K562 (cell line): ENCODE results near the gene CLSTN1. TPM values are rescaled to one million over a fixed set of nuclear protein-coding genes. Genes with fewer than 3 reads are reported as not detected.

ENCODE experiments used
- ATAC-seq: fragments of 200-7000 bp; cut with Tn5 transposase; 3 replicates; pipeline ENCODE4 v1.9.1; 2020; ENCODE audit warnings: moderate library complexity
- BruUV-seq: library from RNA; stranded (reverse); fragments of 400-500 nt; replicated peaks from 2 replicates; lab custom pipeline; 2021; lab: Mats Ljungman, UMichigan
- CTCF ChIA-PET: fragments of 300-600 bp; formaldehyde crosslinking; extraction: SDS; loops from one replicate; lab custom pipeline; 2021; ENCODE audit warnings: low intra/inter-chr PET ratio; lab: Yijun Ruan, JAX
- POLR2A ChIA-PET: fragments of 300-600, 350-650 bp; sonication (Branson Sonifier 250); formaldehyde crosslinking; extraction: SDS; loops from one replicate; lab custom pipeline; 2021; ENCODE audit warnings: antibody characterized with exemption, inconsistent platforms; lab: Yijun Ruan, JAX
- DNase-seq, 4 experiments: peaks; one replicate each; pipeline versions ENCODE4 v3.0.0 to v3.0.0-alpha.2; 2011 to 2018; ENCODE audit warnings: low spot score in 3 of 4, mixed read lengths in 3 of 4; ENCODE audit errors: extremely low read depth in 1 of 4
- FAIRE-seq: peaks from 2 replicates; lab custom pipeline; 2011; peaks lifted over from hg19 to GRCh38; lab: Jason Lieb, UNC
- H2AFZ ChIP-seq: 2 replicates; pipeline ENCODE4 v1.6.0; 2011; ENCODE audit warnings: low read depth, low read length, control low read depth, inconsistent platforms
- H3K27ac ChIP-seq: fragments of 200-600 bp; 3 replicates; pipeline ENCODE4 v1.8.0; 2011; ENCODE audit warnings: low read depth, mild to moderate bottlenecking, control low read depth, inconsistent platforms, low read length, moderate library complexity, mixed read lengths; ENCODE audit errors: extremely low read depth
- H3K27me3 ChIP-seq, 2 experiments: fragments of 300-600 bp in 1 of 2; 2 replicates in 1 of 2; 3 replicates in 1 of 2; pipeline versions ENCODE4 v1.6.0 to v1.8.0; 2011; ENCODE audit warnings: inconsistent platforms in 2 of 2, low read length in 2 of 2, mild to moderate bottlenecking in 1 of 2, mixed read lengths in 1 of 2, moderate library complexity in 1 of 2; ENCODE audit not compliant: control insufficient read depth in 2 of 2, insufficient read depth in 2 of 2
- H3K36me3 ChIP-seq: fragments of 300-600 bp; 3 replicates; pipeline ENCODE4 v1.8.0; 2011; ENCODE audit warnings: mild to moderate bottlenecking, low read length, inconsistent platforms; ENCODE audit not compliant: control insufficient read depth, insufficient read depth
- H3K4me1 ChIP-seq, 2 experiments: fragments of 200-600 bp in 1 of 2; replicated peaks in 1 of 2; 2 replicates in 1 of 2; 3 replicates in 1 of 2; pipeline versions ENCODE4 v1.5.1 to v1.8.0; 2011; ENCODE audit warnings: inconsistent platforms in 2 of 2, low read length in 2 of 2, mild to moderate bottlenecking in 1 of 2, mixed read lengths in 1 of 2, moderate library complexity in 1 of 2; ENCODE audit not compliant: control insufficient read depth in 2 of 2, insufficient read depth in 2 of 2
- H3K4me2 ChIP-seq: 2 replicates; pipeline ENCODE4 v1.6.1; 2011; ENCODE audit warnings: low read length, control low read depth, inconsistent platforms, mixed read lengths; ENCODE audit not compliant: insufficient read depth
- H3K4me3 ChIP-seq: fragments of 200-600 bp; sonication (generic), shearing (Covaris generic); 2 replicates; pipeline ENCODE4 v1.5.1; 2016; ENCODE audit warnings: control low read depth, inconsistent platforms
- H3K79me2 ChIP-seq: fragments of 200-600 bp; 3 replicates; pipeline ENCODE4 v1.8.0; 2011; ENCODE audit warnings: low read length, inconsistent platforms; ENCODE audit not compliant: control insufficient read depth, insufficient read depth
- H3K9ac ChIP-seq, 2 experiments: 2 replicates each; pipeline versions ENCODE4 v1.6.0 to v1.6.1; 2011; ENCODE audit warnings: low read depth in 2 of 2, low read length in 2 of 2, control low read depth in 1 of 2, inconsistent platforms in 1 of 2, mild to moderate bottlenecking in 1 of 2, mixed read lengths in 1 of 2; ENCODE audit not compliant: insufficient read depth in 1 of 2
- H3K9me1 ChIP-seq: one replicate; pipeline ENCODE4 v1.6.0; 2011; ENCODE audit warnings: inconsistent platforms, mild to moderate bottlenecking, low read length, moderate library complexity; ENCODE audit not compliant: control insufficient read depth, insufficient read depth
- H3K9me3 ChIP-seq: replicated peaks from 2 replicates; pipeline ENCODE4 v1.5.1; 2011; ENCODE audit warnings: low read depth, low read length, inconsistent platforms; ENCODE audit not compliant: control insufficient read depth, insufficient read depth
- H4K20me1 ChIP-seq: replicated peaks from 2 replicates; pipeline ENCODE4 v1.6.1; 2011; ENCODE audit warnings: low read length, inconsistent platforms, mixed read lengths; ENCODE audit not compliant: control insufficient read depth, insufficient read depth
- CHD4 ChIP-seq: fragments of 200-600 bp; sonication (generic); IDR thresholded peaks from 3 replicates; pipeline ENCODE4 v1.6.1; 2012; ENCODE audit warnings: low read depth, mild to moderate bottlenecking, mixed read lengths, low read length, inconsistent platforms; ENCODE audit not compliant: insufficient read depth, insufficient replicate concordance, poor library complexity, severe bottlenecking
- FOXK2 ChIP-seq, 2 experiments: fragments of 450-650 bp; IDR thresholded peaks in 1 of 2; conservative IDR thresholded peaks in 1 of 2; 2 replicates each; pipeline ENCODE4 v1.6.1; 2016; ENCODE audit warnings: low read depth in 2 of 2, mild to moderate bottlenecking in 1 of 2
- GTF2F1 ChIP-seq: IDR thresholded peaks from 2 replicates; pipeline ENCODE4 v1.6.1; 2011; ENCODE audit warnings: low read depth, low read length, improper control_type of control experiment
- HDAC1 ChIP-seq, 2 experiments: fragments of 450-650 bp; IDR thresholded peaks; 2 replicates each; pipeline ENCODE4 v1.6.1; 2016 to 2017; ENCODE audit warnings: inconsistent platforms in 1 of 2, mild to moderate bottlenecking in 1 of 2, moderate library complexity in 1 of 2
- ZNF143 ChIP-seq: sonication (generic); formaldehyde crosslinking; IDR thresholded peaks from 2 replicates; pipeline ENCODE4 v1.9.0; 2022; ENCODE audit warnings: mild to moderate bottlenecking, missing genetic modification reagents
- WGBS: fragments of 100-300 bp; shearing (Covaris generic); methylation state at CpG from one replicate; pipeline ENCODE4 v1.1.6; 2016; ENCODE audit warnings: low coverage, mixed read lengths; ENCODE audit not compliant: insufficient coverage; ENCODE audit errors: missing lambda C conversion rate; 5-methylcytosine and 5-hydroxymethylcytosine counted together
- in situ Hi-C: fragments of 300-500 bp; cut with MboI; formaldehyde crosslinking; loops from 4 replicates; pipeline ENCODE4 v1.15.0; 2018; ENCODE audit warnings: inconsistent platforms, mixed read lengths
- intact Hi-C: fragments of 100-400 bp; cut with micrococcal nuclease; formaldehyde crosslinking; loops from 2 replicates; pipeline ENCODE4 v1.14.2; 2022
- polyA plus RNA-seq, 8 experiments: library from polyadenylated mRNA; depleted of rRNA in 4 of 8; stranded (reverse) in 5 of 8; unstranded in 3 of 8; fragments of >200 nt; fragmentation: Nextera tagmentation in 2 of 8; fragmentation: Illumina TruSeq in 1 of 8; extraction: Ambion mirVana in 2 of 8; extraction: Trizol in 1 of 8; gene quantifications; 2 replicates each; pipeline versions ENCODE4 v1.2.1 to v1.2.3, GENCODE V29; 2011 to 2014; ENCODE audit warnings: inconsistent platforms in 1 of 8, missing spikeins in 1 of 8
- total RNA-seq, 7 experiments: library from RNA; depleted of rRNA in 6 of 7; stranded (reverse); fragments of >200 nt in 6 of 7; fragmentation: Illumina TruSeq in 2 of 7; extraction: Trizol in 2 of 7; gene quantifications; 2 replicates each; pipeline versions ENCODE4 v1.2.1 to v1.2.3, GENCODE V29; 2011 to 2021; ENCODE audit warnings: low replicate concordance in 1 of 7
- TF ChIP-seq, protein P1 (sequence below), 2 experiments: fragments of 450-650 bp in 1 of 2; IDR thresholded peaks; 2 replicates each; pipeline ENCODE4 v1.6.1; 2011 to 2017; ENCODE audit warnings: low read depth in 2 of 2, antibody characterized with exemption in 1 of 2, borderline replicate concordance in 1 of 2, low read length in 1 of 2, mild to moderate bottlenecking in 1 of 2, mixed read lengths in 1 of 2; ENCODE audit not compliant: control insufficient read depth in 1 of 2
- TF ChIP-seq, protein P2 (sequence below): sonication (generic); formaldehyde crosslinking; IDR thresholded peaks from 2 replicates; pipeline ENCODE4 v1.9.0; 2022; ENCODE audit warnings: mild to moderate bottlenecking, missing genetic modification reagents

The CLSTN1 gene
- total and polyA plus RNA-seq, 9 of the 15 experiments (the other 6 are each of a cell fraction or from before 2014, with no cell fraction given): 1.1 to 32.5 (median 13.3) TPM

DNA sequence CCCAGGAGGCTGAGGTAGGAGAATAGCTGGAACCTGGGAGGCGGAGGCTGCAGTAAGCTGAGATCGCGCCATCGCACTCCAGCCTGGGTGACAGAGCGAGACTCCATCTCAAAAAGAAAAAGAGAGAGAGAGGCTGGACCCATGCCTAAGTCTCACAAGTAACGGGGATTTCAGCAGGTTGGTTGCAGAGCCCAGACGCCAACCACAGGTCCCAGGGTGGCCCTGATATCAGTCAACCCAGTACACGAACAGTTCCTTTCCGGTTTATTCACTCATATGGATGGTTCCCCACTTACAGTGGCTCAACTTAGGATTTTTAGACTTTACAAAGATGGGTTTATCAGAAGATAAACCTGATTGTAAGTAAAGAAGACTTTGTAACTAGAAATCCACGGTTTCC lies 40.9 kb downstream of the CLSTN1 start:
- Histone ChIP-seq H3K36me3 (no peaks in the 10 kb centered on the region), H4K20me1 (peaks cover 7% of the 10 kb centered on the region; the same call in 1 of the 2 replicates), H3K9me1 (no peaks in the 10 kb centered on the region), H3K4me3 (no peak overlapping the region), H3K27me3 (no peaks in the 10 kb centered on the region), H3K4me2 (no peak overlapping the region), H3K27ac (no peak overlapping the region), H3K4me1 (no peaks in the 10 kb centered on the region), H3K9ac (no peak overlapping the region), H3K79me2 (no peaks in the 10 kb centered on the region)
- FAIRE-seq (no peak), ATAC-seq (no peak)
- in situ Hi-C loops (no loop called here), intact Hi-C loops (no loop called here)
- BruUV-seq: no TSS peak
- POLR2A ChIA-PET: no interaction called here
- 82% methylated on average over 10 of the region's 10 CpGs for WGBS
- TF ChIP-seq ZNF143 (CRISPR knock-in tag) (no peak), CHD4 (no peak), HDAC1 (IDR thresholded peaks at IDR 0.05) (no peak), GTF2F1 (no peak), FOXK2 (conservative IDR thresholded peaks at IDR 0.05 in 1 of 2, IDR thresholded peaks at IDR 0.05 in 1 of 2; ENCODE audit: low read depth in 2 of 2) (no peak)
- TF ChIP-seq, protein P1, sequence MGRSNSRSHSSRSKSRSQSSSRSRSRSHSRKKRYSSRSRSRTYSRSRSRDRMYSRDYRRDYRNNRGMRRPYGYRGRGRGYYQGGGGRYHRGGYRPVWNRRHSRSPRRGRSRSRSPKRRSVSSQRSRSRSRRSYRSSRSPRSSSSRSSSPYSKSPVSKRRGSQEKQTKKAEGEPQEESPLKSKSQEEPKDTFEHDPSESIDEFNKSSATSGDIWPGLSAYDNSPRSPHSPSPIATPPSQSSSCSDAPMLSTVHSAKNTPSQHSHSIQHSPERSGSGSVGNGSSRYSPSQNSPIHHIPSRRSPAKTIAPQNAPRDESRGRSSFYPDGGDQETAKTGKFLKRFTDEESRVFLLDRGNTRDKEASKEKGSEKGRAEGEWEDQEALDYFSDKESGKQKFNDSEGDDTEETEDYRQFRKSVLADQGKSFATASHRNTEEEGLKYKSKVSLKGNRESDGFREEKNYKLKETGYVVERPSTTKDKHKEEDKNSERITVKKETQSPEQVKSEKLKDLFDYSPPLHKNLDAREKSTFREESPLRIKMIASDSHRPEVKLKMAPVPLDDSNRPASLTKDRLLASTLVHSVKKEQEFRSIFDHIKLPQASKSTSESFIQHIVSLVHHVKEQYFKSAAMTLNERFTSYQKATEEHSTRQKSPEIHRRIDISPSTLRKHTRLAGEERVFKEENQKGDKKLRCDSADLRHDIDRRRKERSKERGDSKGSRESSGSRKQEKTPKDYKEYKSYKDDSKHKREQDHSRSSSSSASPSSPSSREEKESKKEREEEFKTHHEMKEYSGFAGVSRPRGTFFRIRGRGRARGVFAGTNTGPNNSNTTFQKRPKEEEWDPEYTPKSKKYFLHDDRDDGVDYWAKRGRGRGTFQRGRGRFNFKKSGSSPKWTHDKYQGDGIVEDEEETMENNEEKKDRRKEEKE (IDR thresholded peaks at IDR 0.05; ENCODE audit: borderline replicate concordance in 1 of 2, control insufficient read depth in 1 of 2, low read depth in 2 of 2, low read length in 1 of 2): no peak
- TF ChIP-seq, protein P2, sequence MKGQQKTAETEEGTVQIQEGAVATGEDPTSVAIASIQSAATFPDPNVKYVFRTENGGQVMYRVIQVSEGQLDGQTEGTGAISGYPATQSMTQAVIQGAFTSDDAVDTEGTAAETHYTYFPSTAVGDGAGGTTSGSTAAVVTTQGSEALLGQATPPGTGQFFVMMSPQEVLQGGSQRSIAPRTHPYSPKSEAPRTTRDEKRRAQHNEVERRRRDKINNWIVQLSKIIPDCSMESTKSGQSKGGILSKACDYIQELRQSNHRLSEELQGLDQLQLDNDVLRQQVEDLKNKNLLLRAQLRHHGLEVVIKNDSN (CRISPR knock-in tag): no peak
- TF ChIP-seq, all 486 proteins: peak for 0
- CTCF ChIA-PET: interaction anchor here (1.3 kb wide), 1 partner anchor 85 kb away, joined by 4 read pairs; no protein-coding TSS in a partner anchor
- Histone ChIP-seq H3K9me3 (no peaks in the 10 kb centered on the region), H2AFZ (no peak overlapping the region)
- no peak for DNase-seq
